ENCODE measurements around the gene TCF7L1.

DNA sequence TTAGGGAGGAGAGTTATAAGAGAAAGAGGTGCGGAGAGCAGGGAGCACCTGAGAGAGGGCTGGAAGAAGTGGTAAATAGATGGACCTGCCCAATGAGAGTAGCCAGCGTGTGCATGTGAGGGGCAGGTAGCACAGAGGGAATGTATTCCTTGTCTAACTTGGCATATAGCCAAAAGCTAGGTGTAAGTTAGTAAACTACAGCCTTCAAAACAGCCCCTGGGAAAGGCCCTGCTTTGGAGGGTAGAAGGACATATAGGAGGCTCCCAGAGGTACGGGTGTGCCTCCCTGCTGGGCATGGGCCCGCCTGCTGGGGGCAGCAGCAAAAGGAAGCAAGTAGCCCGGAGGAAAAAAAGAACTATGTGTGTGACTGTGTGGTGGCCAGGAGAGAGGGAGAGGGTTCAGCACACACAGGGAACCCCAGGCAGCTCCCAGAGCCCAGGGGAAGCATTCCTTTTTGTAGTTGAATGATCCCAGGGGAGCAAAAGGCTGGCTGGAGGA, 48.0 kb downstream of the TCF7L1 start:
- TF ChIP-seq, protein P1, sequence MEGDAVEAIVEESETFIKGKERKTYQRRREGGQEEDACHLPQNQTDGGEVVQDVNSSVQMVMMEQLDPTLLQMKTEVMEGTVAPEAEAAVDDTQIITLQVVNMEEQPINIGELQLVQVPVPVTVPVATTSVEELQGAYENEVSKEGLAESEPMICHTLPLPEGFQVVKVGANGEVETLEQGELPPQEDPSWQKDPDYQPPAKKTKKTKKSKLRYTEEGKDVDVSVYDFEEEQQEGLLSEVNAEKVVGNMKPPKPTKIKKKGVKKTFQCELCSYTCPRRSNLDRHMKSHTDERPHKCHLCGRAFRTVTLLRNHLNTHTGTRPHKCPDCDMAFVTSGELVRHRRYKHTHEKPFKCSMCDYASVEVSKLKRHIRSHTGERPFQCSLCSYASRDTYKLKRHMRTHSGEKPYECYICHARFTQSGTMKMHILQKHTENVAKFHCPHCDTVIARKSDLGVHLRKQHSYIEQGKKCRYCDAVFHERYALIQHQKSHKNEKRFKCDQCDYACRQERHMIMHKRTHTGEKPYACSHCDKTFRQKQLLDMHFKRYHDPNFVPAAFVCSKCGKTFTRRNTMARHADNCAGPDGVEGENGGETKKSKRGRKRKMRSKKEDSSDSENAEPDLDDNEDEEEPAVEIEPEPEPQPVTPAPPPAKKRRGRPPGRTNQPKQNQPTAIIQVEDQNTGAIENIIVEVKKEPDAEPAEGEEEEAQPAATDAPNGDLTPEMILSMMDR (IDR thresholded peaks at IDR 0.05; ENCODE audit: low read depth, low read length), result peak; percentile 52
- TF ChIP-seq POLR2A (IDR thresholded peaks at IDR 0.05; ENCODE audit: extremely low read depth, insufficient read length), result no peak

Measured in NB4 (cell line).